ENCODE results near the gene TARS1. TPM values are rescaled to one million over a fixed set of nuclear protein-coding genes. Genes with fewer than 3 reads are reported as not detected.

TARS1 gene
- total and polyA plus RNA-seq, 2 of the 8 experiments (the other 6 are each of a cell fraction or from before 2014, with no cell fraction given): 94.4 to 445 TPM

- Histone ChIP-seq H4K20me1 (replicated peaks in 1 of 2; ENCODE audit: control insufficient read depth in 1 of 2, insufficient read depth in 2 of 2, low read length in 2 of 2) (no peaks in the 10 kb centered on the region), H2BK12ac (ENCODE audit: low read depth, low read length) (no peak overlapping the region), H4K91ac (replicated peaks; ENCODE audit: insufficient read length, low read length) (no peak overlapping the region), H3K4ac (replicated peaks; ENCODE audit: insufficient read length, low read depth, low read length) (no peak overlapping the region), H3K56ac (replicated peaks; ENCODE audit: insufficient read length, low read depth, low read length) (no peak overlapping the region), H3K27me3 (replicated peaks in 1 of 4; ENCODE audit: control insufficient read depth in 3 of 4, extremely low read depth in 1 of 4, insufficient read depth in 3 of 4, low read length in 3 of 4) (no peaks in the 10 kb centered on the region), H3K4me3 (ENCODE audit: extremely low read depth in 1 of 4, insufficient read depth in 2 of 4, low read depth in 3 of 4, low read length in 4 of 4) (no peak overlapping the region), H3K14ac (ENCODE audit: insufficient read length) (no peak overlapping the region), H3K9me3 (ENCODE audit: insufficient read depth in 2 of 2, low read depth in 1 of 2, low read length in 1 of 2) (no peaks in the 10 kb centered on the region), H2AFZ (ENCODE audit: low read length) (no peak overlapping the region), H2BK20ac (ENCODE audit: low read length) (no peak overlapping the region), H3K79me1 (ENCODE audit: low read depth, low read length) (no peaks in the 10 kb centered on the region), H2BK5ac (ENCODE audit: low read depth, low read length) (no peak overlapping the region), H2BK15ac (ENCODE audit: low read length) (no peak overlapping the region), H3K23ac (ENCODE audit: insufficient read length) (no peak overlapping the region), H3K36me3 (ENCODE audit: control insufficient read depth in 2 of 4, insufficient read depth in 4 of 4, low read length in 3 of 4) (peaks cover 60 to 99% (median 91%) of the 10 kb centered on the region in 4 experiments), H4K5ac (ENCODE audit: insufficient read length, low read depth, low read length) (no peak overlapping the region), H3K27ac (ENCODE audit: low read depth, low read length) (no peak overlapping the region), H3K18ac (ENCODE audit: extremely low read depth, low read length) (no peak overlapping the region), H3K23me2 (ENCODE audit: low read depth, low read length) (no peaks in the 10 kb centered on the region), H3K79me2 (ENCODE audit: control insufficient read depth in 1 of 2, insufficient read depth in 2 of 2, low read length in 2 of 2) (peaks cover 0 to 15% of the 10 kb centered on the region in 2 experiments; a peak in 2 of 4 replicates), H3K4me1 (replicated peaks in 1 of 4; ENCODE audit: control insufficient read depth in 3 of 4, insufficient read depth in 4 of 4, low read length in 3 of 4) (no peaks in the 10 kb centered on the region), H3K4me2 (ENCODE audit: insufficient read depth in 1 of 2, low read depth in 2 of 2, low read length in 2 of 2) (no peak overlapping the region), H3K9ac (replicated peaks in 1 of 4; ENCODE audit: extremely low read depth in 1 of 4, low read depth in 3 of 4, low read length in 3 of 4) (no peak overlapping the region), H2BK120ac (replicated peaks; ENCODE audit: low read depth, low read length) (no peak overlapping the region), H4K8ac (ENCODE audit: extremely low read depth, insufficient read depth, low read length) (no peak overlapping the region), H2AK5ac (ENCODE audit: low read depth, low read length) (no peak overlapping the region)
- no peak for FAIRE-seq
- POLR2A ChIA-PET (ENCODE audit: partially characterized antibody): interaction anchor here (0.6 to 10.1 kb wide), 5 partner anchors 9 to 1126 kb away, joined by 3 to 179 read pairs (median 4); no protein-coding TSS in a partner anchor
- TF ChIP-seq POLR2AphosphoS5 (IDR thresholded peaks at IDR 0.05; ENCODE audit: low read depth, low read length) (no peak), PHF8 (conservative IDR thresholded peaks at IDR 0.05; ENCODE audit: low read depth, low read length) (no peak), JUND (IDR thresholded peaks at IDR 0.05; ENCODE audit: low read length) (no peak), KDM4A (IDR thresholded peaks at IDR 0.05; ENCODE audit: low read depth, low read length, severe bottlenecking) (no peak), SUZ12 (IDR thresholded peaks at IDR 0.05; ENCODE audit: low read length) (no peak), SIN3A (conservative IDR thresholded peaks at IDR 0.05 in 1 of 2, IDR thresholded peaks at IDR 0.05 in 1 of 2; ENCODE audit: low read depth in 1 of 2, low read length in 2 of 2) (no peak), KDM1A (IDR thresholded peaks at IDR 0.05; ENCODE audit: borderline replicate concordance, low read length) (no peak), CEBPB (IDR thresholded peaks at IDR 0.05; ENCODE audit: low read depth, low read length) (no peak), ASH2L (IDR thresholded peaks at IDR 0.05; ENCODE audit: low read length) (no peak), EZH2 (IDR thresholded peaks at IDR 0.05; ENCODE audit: low read depth, low read length, severe bottlenecking) (no peak), CTCF (IDR thresholded peaks at IDR 0.05; ENCODE audit: control extremely low read depth in 1 of 3, insufficient read depth in 1 of 3, low read depth in 1 of 3, low read length in 3 of 3) (no peak)
- no peak for DNase-seq (ENCODE audit: low read depth in 1 of 2, low spot score in 2 of 2)
- WGBS, 2 experiments (ENCODE audit: extremely low coverage in 1 of 2, insufficient coverage in 1 of 2, insufficient read length in 1 of 2, insufficient replicate concordance in 2 of 2, low coverage in 1 of 2, low lambda C conversion rate in 2 of 2, missing lambda C conversion rate in 1 of 2): 91% methylated on average over 3 of the region's 3 CpGs; no CpG with 5 or more reads in 1 of the 2 experiments
- CTCF ChIA-PET (ENCODE audit: partially characterized antibody): interaction anchor here (0.6 kb wide), 1 partner anchor 26 kb away, joined by 3 read pairs; no protein-coding TSS in a partner anchor
Observed at GRCh38 chr5:33465120-33465519, 24.4 kb downstream of the TARS1 start.
